ENCODE measurements around the gene SPATA6.

DNA sequence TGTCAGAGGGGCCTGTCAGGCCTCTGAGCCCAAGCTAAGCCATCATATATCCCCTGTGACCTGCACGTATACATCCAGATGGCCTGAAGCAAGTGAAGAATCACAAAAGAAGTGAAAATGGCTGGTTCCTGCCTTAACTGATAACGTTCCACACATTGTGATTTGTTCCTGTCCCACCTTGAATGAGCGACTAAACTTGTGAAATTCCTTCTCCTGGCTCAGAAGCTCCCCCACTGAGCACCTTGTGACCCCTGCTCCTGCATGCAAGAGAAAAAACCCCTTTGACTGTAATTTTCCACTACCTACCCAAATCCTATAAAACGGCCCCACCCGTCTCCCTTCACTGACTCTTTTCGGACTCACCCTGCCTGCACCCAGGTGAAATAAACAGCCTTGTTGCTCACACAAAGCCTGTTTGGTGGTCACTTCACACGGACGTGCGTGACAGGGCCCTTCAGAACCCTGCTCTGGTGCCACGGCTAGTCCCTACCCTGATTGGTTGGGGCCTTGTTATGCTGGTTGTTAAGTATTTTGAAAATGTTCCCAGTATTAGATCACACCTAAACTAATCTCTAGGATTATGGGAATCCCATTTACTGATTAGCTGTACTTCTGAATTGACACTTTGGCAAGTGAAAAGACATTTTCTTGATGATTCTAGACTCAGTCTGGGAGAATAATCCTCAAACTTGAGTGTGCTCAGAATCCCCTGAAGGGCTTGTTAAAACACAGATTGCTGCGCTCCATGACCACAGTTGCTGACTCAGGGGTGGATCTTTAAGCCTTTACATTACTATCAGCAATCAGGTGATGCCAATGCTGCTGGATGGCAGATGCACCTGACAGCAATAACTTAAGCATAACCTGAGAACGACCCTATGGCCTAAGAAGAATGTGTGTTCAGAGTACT, 28.8 kb upstream of the SPATA6 start:
- TF ChIP-seq CTCF (conservative IDR thresholded peaks at IDR 0.05; ENCODE audit: low read depth, low read length) (no peak), POLR2A (IDR thresholded peaks at IDR 0.05; ENCODE audit: low read depth, low read length) (no peak), CEBPB (IDR thresholded peaks at IDR 0.05; ENCODE audit: low read depth, low read length) (no peak), CHD1 (IDR thresholded peaks at IDR 0.05; ENCODE audit: low read depth, low read length) (no peak), BHLHE40 (IDR thresholded peaks at IDR 0.05; ENCODE audit: low read depth, low read length) (no peak), MAFK (IDR thresholded peaks at IDR 0.05; ENCODE audit: low read depth, low read length) (no peak), FOS (IDR thresholded peaks at IDR 0.05; ENCODE audit: low read depth, low read length) (no peak), RFX5 (IDR thresholded peaks at IDR 0.05; ENCODE audit: low read depth, low read length) (no peak), SMC3 (IDR thresholded peaks at IDR 0.05; ENCODE audit: low read depth, low read length) (no peak), USF2 (IDR thresholded peaks at IDR 0.05; ENCODE audit: low read depth, low read length) (no peak), RAD21 (IDR thresholded peaks at IDR 0.05; ENCODE audit: low read length) (no peak)
- TF ChIP-seq, protein P1, sequence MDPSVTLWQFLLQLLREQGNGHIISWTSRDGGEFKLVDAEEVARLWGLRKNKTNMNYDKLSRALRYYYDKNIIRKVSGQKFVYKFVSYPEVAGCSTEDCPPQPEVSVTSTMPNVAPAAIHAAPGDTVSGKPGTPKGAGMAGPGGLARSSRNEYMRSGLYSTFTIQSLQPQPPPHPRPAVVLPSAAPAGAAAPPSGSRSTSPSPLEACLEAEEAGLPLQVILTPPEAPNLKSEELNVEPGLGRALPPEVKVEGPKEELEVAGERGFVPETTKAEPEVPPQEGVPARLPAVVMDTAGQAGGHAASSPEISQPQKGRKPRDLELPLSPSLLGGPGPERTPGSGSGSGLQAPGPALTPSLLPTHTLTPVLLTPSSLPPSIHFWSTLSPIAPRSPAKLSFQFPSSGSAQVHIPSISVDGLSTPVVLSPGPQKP (IDR thresholded peaks at IDR 0.05; ENCODE audit: borderline replicate concordance, low read depth, low read length) = no peak
